ENCODE results near the gene TLX2. TPM values are rescaled to one million over a fixed set of nuclear protein-coding genes. Genes with fewer than 3 reads are reported as not detected.

The TLX2 gene
- total and polyA plus RNA-seq, 2 of the 13 experiments (the other 11 are each of a cell fraction or from before 2014, with no cell fraction given), result 0.05 to 0.20 TPM

GRCh38 chr2:74472086-74472944, 41.9 kb upstream of the TLX2 start, which contains the start of gene MRPL53 (continued):
- peak; percentile 98 for TF ChIP-seq HOXA3 (CRISPR knock-in tag; IDR thresholded peaks at IDR 0.05)
- peak; percentile 89 for TF ChIP-seq ZNF510 (CRISPR knock-in tag; IDR thresholded peaks at IDR 0.05; ENCODE audit: low read depth)
- TF ChIP-seq HNF1B (CRISPR knock-in tag; IDR thresholded peaks at IDR 0.05), result peak; percentile 97
- TF ChIP-seq, protein P1, sequence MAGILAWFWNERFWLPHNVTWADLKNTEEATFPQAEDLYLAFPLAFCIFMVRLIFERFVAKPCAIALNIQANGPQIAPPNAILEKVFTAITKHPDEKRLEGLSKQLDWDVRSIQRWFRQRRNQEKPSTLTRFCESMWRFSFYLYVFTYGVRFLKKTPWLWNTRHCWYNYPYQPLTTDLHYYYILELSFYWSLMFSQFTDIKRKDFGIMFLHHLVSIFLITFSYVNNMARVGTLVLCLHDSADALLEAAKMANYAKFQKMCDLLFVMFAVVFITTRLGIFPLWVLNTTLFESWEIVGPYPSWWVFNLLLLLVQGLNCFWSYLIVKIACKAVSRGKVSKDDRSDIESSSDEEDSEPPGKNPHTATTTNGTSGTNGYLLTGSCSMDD (CRISPR knock-in tag; IDR thresholded peaks at IDR 0.05), result peak; percentile 36; the same call in 1 of the 2 replicates
- peak; percentile 72; the same call in 1 of the 2 replicates for TF ChIP-seq CHCHD3 (CRISPR knock-in tag; IDR thresholded peaks at IDR 0.05)
- TF ChIP-seq REL (CRISPR knock-in tag; conservative IDR thresholded peaks at IDR 0.05), result no peak; the same call in 1 of the 2 replicates
- TF ChIP-seq ZNF17 (CRISPR knock-in tag; IDR thresholded peaks at IDR 0.05), result 0 out of 2 replicates have a peak, but pooled peaks have one; percentile 74
- TF ChIP-seq NFRKB (IDR thresholded peaks at IDR 0.05), result no peak
- no peak; the same call in 1 of the 2 replicates for TF ChIP-seq ZNF281 (CRISPR knock-in tag; IDR thresholded peaks at IDR 0.05; ENCODE audit: borderline replicate concordance)
- TF ChIP-seq, protein P2, sequence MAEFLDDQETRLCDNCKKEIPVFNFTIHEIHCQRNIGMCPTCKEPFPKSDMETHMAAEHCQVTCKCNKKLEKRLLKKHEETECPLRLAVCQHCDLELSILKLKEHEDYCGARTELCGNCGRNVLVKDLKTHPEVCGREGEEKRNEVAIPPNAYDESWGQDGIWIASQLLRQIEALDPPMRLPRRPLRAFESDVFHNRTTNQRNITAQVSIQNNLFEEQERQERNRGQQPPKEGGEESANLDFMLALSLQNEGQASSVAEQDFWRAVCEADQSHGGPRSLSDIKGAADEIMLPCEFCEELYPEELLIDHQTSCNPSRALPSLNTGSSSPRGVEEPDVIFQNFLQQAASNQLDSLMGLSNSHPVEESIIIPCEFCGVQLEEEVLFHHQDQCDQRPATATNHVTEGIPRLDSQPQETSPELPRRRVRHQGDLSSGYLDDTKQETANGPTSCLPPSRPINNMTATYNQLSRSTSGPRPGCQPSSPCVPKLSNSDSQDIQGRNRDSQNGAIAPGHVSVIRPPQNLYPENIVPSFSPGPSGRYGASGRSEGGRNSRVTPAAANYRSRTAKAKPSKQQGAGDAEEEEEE (CRISPR knock-in tag; IDR thresholded peaks at IDR 0.05; ENCODE audit: borderline replicate concordance), result peak; percentile 78
- TF ChIP-seq KDM5B (CRISPR knock-in tag; IDR thresholded peaks at IDR 0.05; ENCODE audit: borderline replicate concordance), result peak; percentile 98; the same call in 1 of the 2 replicates
- peak; percentile 64; the same call in 1 of the 2 replicates for TF ChIP-seq ZBTB21 (CRISPR knock-in tag; IDR thresholded peaks at IDR 0.05)
- peak; percentile 74 for TF ChIP-seq FOSL2 (CRISPR knock-in tag; IDR thresholded peaks at IDR 0.05)
- TF ChIP-seq, protein P3, sequence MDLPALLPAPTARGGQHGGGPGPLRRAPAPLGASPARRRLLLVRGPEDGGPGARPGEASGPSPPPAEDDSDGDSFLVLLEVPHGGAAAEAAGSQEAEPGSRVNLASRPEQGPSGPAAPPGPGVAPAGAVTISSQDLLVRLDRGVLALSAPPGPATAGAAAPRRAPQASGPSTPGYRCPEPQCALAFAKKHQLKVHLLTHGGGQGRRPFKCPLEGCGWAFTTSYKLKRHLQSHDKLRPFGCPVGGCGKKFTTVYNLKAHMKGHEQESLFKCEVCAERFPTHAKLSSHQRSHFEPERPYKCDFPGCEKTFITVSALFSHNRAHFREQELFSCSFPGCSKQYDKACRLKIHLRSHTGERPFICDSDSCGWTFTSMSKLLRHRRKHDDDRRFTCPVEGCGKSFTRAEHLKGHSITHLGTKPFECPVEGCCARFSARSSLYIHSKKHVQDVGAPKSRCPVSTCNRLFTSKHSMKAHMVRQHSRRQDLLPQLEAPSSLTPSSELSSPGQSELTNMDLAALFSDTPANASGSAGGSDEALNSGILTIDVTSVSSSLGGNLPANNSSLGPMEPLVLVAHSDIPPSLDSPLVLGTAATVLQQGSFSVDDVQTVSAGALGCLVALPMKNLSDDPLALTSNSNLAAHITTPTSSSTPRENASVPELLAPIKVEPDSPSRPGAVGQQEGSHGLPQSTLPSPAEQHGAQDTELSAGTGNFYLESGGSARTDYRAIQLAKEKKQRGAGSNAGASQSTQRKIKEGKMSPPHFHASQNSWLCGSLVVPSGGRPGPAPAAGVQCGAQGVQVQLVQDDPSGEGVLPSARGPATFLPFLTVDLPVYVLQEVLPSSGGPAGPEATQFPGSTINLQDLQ (CRISPR knock-in tag; IDR thresholded peaks at IDR 0.05), result peak; percentile 61; the same call in 1 of the 2 replicates
- TF ChIP-seq CENPT (CRISPR knock-in tag; IDR thresholded peaks at IDR 0.05; ENCODE audit: low read depth), result peak; percentile 82; the same call in 1 of the 2 replicates
- TF ChIP-seq ZNF781 (CRISPR knock-in tag; IDR thresholded peaks at IDR 0.05; ENCODE audit: borderline replicate concordance, not compliant biosample characterization), result peak; percentile 97
- TF ChIP-seq ZNF678 (CRISPR knock-in tag; IDR thresholded peaks at IDR 0.05), result 0 out of 2 replicates have a peak, but pooled peaks have one; percentile 83

All from HepG2 (cell line).